Measurements from ENCODE around the gene KDM4C. TPM values are rescaled to one million over a fixed set of nuclear protein-coding genes. Genes with fewer than 3 reads are reported as not detected.

The KDM4C gene
- total RNA-seq, 1 experiment from 2014 or later: 17.0 TPM

- Histone ChIP-seq H3K36me3 (no peaks in the 10 kb centered on the region), H3K4me1 (no peaks in the 10 kb centered on the region), H3K9me3 (replicated peaks) (no peaks in the 10 kb centered on the region), H3K27me3 (no peaks in the 10 kb centered on the region), H3K4me3 (no peak overlapping the region), H3K27ac (no peak overlapping the region)
- no peak for DNase-seq
These were observed 220.8 kb downstream of the KDM4C start for GRCh38 chr9:6978591-6978990.

GRCh38 chr9:6984941-6985578, 227.3 kb downstream of the KDM4C start:
- no peak for DNase-seq
- no peaks in the 10 kb centered on the region for H3K27me3 ChIP-seq
- no peaks in the 10 kb centered on the region for H3K9me3 ChIP-seq (replicated peaks)
- no peaks in the 10 kb centered on the region for H3K36me3 ChIP-seq
- H3K4me3 ChIP-seq: no peak overlapping the region
- H3K27ac ChIP-seq: no peak overlapping the region
- no peaks in the 10 kb centered on the region for H3K4me1 ChIP-seq

- Histone ChIP-seq H3K27me3 (no peaks in the 10 kb centered on the region), H3K4me1 (no peaks in the 10 kb centered on the region), H3K9me3 (replicated peaks) (no peaks in the 10 kb centered on the region), H3K36me3 (no peaks in the 10 kb centered on the region), H3K4me3 (no peak overlapping the region), H3K27ac (no peak overlapping the region)
- no peak for DNase-seq
These were observed 228.5 kb downstream of the KDM4C start for GRCh38 chr9:6986141-6986815.

- Histone ChIP-seq H3K36me3 (no peaks in the 10 kb centered on the region), H3K9me3 (replicated peaks) (no peaks in the 10 kb centered on the region), H3K4me3 (no peak overlapping the region), H3K27ac (no peak overlapping the region), H3K27me3 (no peaks in the 10 kb centered on the region), H3K4me1 (no peaks in the 10 kb centered on the region)
- no peak for DNase-seq
These were observed 229.6 kb downstream of the KDM4C start for GRCh38 chr9:6987381-6987780.

- H3K4me1 ChIP-seq: no peaks in the 10 kb centered on the region
- no peak overlapping the region for H3K27ac ChIP-seq
- H3K4me3 ChIP-seq: no peak overlapping the region
- DNase-seq: no peak
- H3K9me3 ChIP-seq (replicated peaks): no peaks in the 10 kb centered on the region
- no peaks in the 10 kb centered on the region for H3K27me3 ChIP-seq
- H3K36me3 ChIP-seq: no peaks in the 10 kb centered on the region
These were observed 233.6 kb downstream of the KDM4C start for GRCh38 chr9:6991418-6991817.

GRCh38 chr9:6996061-6996854, 238.5 kb downstream of the KDM4C start:
- Histone ChIP-seq H3K27ac (no peak overlapping the region), H3K27me3 (no peaks in the 10 kb centered on the region), H3K36me3 (no peaks in the 10 kb centered on the region), H3K4me3 (no peak overlapping the region), H3K4me1 (no peaks in the 10 kb centered on the region), H3K9me3 (replicated peaks) (no peaks in the 10 kb centered on the region)
- no peak for DNase-seq

GRCh38 chr9:6997330-6997729, 239.6 kb downstream of the KDM4C start:
- Histone ChIP-seq H3K36me3 (no peaks in the 10 kb centered on the region), H3K4me1 (no peaks in the 10 kb centered on the region), H3K9me3 (replicated peaks) (no peaks in the 10 kb centered on the region), H3K27me3 (no peaks in the 10 kb centered on the region), H3K27ac (no peak overlapping the region), H3K4me3 (no peak overlapping the region)
- DNase-seq: no peak

GRCh38 chr9:6999794-7000193, 242.0 kb downstream of the KDM4C start:
- Histone ChIP-seq H3K4me1 (no peaks in the 10 kb centered on the region), H3K27me3 (no peaks in the 10 kb centered on the region), H3K4me3 (no peak overlapping the region), H3K9me3 (replicated peaks) (no peaks in the 10 kb centered on the region), H3K36me3 (no peaks in the 10 kb centered on the region), H3K27ac (no peak overlapping the region)
- DNase-seq: no peak

GRCh38 chr9:7001571-7001970, 243.8 kb downstream of the KDM4C start:
- Histone ChIP-seq H3K27ac (no peak overlapping the region), H3K4me1 (no peaks in the 10 kb centered on the region), H3K27me3 (no peaks in the 10 kb centered on the region), H3K4me3 (no peak overlapping the region), H3K9me3 (replicated peaks) (no peaks in the 10 kb centered on the region), H3K36me3 (no peaks in the 10 kb centered on the region)
- no peak for DNase-seq

GRCh38 chr9:7003861-7004260, 246.1 kb downstream of the KDM4C start:
- H3K4me3 ChIP-seq: no peak overlapping the region
- no peak for DNase-seq
- no peaks in the 10 kb centered on the region for H3K4me1 ChIP-seq
- H3K27ac ChIP-seq: no peak overlapping the region
- H3K36me3 ChIP-seq: no peaks in the 10 kb centered on the region
- no peaks in the 10 kb centered on the region for H3K9me3 ChIP-seq (replicated peaks)
- no peaks in the 10 kb centered on the region for H3K27me3 ChIP-seq

- Histone ChIP-seq H3K27me3 (no peaks in the 10 kb centered on the region), H3K9me3 (replicated peaks) (no peaks in the 10 kb centered on the region), H3K4me1 (no peaks in the 10 kb centered on the region), H3K4me3 (no peak overlapping the region), H3K27ac (no peak overlapping the region), H3K36me3 (no peaks in the 10 kb centered on the region)
- DNase-seq: no peak
These were observed 248.6 kb downstream of the KDM4C start for GRCh38 chr9:7006417-7006816.

GRCh38 chr9:7008411-7008810, 250.6 kb downstream of the KDM4C start:
- no peak for DNase-seq
- no peaks in the 10 kb centered on the region for H3K27me3 ChIP-seq
- no peaks in the 10 kb centered on the region for H3K36me3 ChIP-seq
- H3K4me1 ChIP-seq: no peaks in the 10 kb centered on the region
- H3K27ac ChIP-seq: no peak overlapping the region
- no peak overlapping the region for H3K4me3 ChIP-seq
- H3K9me3 ChIP-seq (replicated peaks): no peaks in the 10 kb centered on the region

- H3K36me3 ChIP-seq: no peaks in the 10 kb centered on the region
- H3K4me1 ChIP-seq: no peaks in the 10 kb centered on the region
- no peak overlapping the region for H3K27ac ChIP-seq
- H3K9me3 ChIP-seq (replicated peaks): no peaks in the 10 kb centered on the region
- H3K27me3 ChIP-seq: no peaks in the 10 kb centered on the region
- no peak overlapping the region for H3K4me3 ChIP-seq
- DNase-seq: no peak
These were observed 251.3 kb downstream of the KDM4C start for GRCh38 chr9:7009065-7009464.

- H3K4me1 ChIP-seq: no peaks in the 10 kb centered on the region
- no peaks in the 10 kb centered on the region for H3K9me3 ChIP-seq (replicated peaks)
- no peaks in the 10 kb centered on the region for H3K27me3 ChIP-seq
- H3K27ac ChIP-seq: no peak overlapping the region
- no peak for DNase-seq
- no peak overlapping the region for H3K4me3 ChIP-seq
- no peaks in the 10 kb centered on the region for H3K36me3 ChIP-seq
These were observed 253.8 kb downstream of the KDM4C start for GRCh38 chr9:7011395-7012067.

GRCh38 chr9:7027996-7028395, 270.2 kb downstream of the KDM4C start:
- Histone ChIP-seq H3K27ac (no peak overlapping the region), H3K4me1 (no peaks in the 10 kb centered on the region), H3K27me3 (no peaks in the 10 kb centered on the region), H3K36me3 (no peaks in the 10 kb centered on the region), H3K9me3 (replicated peaks) (no peaks in the 10 kb centered on the region), H3K4me3 (no peak overlapping the region)
- no peak for DNase-seq

All from SJCRH30 (cell line).